ENCODE measurements around the gene APOL3.

- TF ChIP-seq POLR2A (IDR thresholded peaks at IDR 0.05) (peak; percentile 22 to 66), CTCF (IDR thresholded peaks at IDR 0.05) (no peak)
Observed at GRCh38 chr22:36156515-36157419, 3.8 kb downstream of the APOL3 start.

Measured in uterus (tissue), 2 donors.